CD4-positive, alpha-beta T cell treated with Interleukin-10 for 1 hour (primary cell): Measurements from ENCODE around the gene KCTD8.
"Not testable (repeated sequence)": the region's sequence is repeated elsewhere in the genome, so short reads cannot be mapped to it uniquely, and the experiment has no call there.

Experiments used
- DNase-seq: peaks from one replicate; pipeline ENCODE4 v3.0.0-alpha.2; 2020

KCTD8 gene

DNA sequence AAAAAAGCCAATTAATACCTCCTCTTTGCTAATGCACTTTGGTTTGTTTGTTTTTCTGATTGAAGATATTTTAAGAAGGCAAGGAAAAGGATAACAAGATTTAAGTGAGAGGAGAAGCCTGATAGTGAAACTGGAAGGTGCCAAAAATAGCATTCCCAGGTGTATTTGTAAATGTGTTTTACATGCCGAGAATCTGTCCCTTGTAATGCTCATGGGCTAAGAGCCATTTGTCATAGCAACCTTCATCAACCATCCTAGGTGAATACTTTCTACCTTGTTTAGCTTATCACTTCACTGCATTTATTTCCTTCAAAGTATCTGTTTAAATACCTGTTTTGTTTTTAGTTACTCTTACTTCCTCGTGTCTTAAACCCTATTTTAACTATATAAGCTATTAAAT is 127.8 kb downstream of the KCTD8 start:
- no peak for DNase-seq

- DNase-seq = no peak
Observed at GRCh38 chr4:44319129-44319528, 129.5 kb downstream of the KCTD8 start.

- no peak for DNase-seq
Observed at GRCh38 chr4:44313702-44314101, 134.9 kb downstream of the KCTD8 start.

GRCh38 chr4:44287505-44287904 is 161.1 kb downstream of the KCTD8 start:
- DNase-seq = no peak

GRCh38 chr4:44279469-44279868 is 169.1 kb downstream of the KCTD8 start:
- no peak for DNase-seq

GRCh38 chr4:44279066-44279465 is 169.5 kb downstream of the KCTD8 start:
- no peak for DNase-seq

DNA sequence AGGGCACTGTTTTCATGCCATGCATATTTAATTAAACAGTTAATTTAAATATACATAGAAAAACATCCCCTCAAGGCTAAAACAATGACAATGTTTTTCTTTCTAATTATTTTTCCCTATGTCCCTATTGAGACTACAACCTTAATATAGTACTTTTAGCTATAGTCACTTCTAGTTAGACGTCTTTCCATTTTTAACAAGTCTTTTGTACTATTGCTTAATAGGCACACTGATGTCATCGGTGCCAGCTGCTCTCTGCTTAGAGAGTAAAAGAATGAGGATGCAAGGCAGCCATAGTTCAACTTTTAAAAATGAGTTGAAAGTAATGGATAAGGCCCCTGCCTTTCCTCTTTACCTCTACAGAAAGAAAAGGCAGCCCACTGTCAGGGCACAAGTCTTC is 191.1 kb downstream of the KCTD8 start:
- DNase-seq = no peak

GRCh38 chr4:44256414-44256813 is 192.2 kb downstream of the KCTD8 start:
- no peak for DNase-seq

DNA sequence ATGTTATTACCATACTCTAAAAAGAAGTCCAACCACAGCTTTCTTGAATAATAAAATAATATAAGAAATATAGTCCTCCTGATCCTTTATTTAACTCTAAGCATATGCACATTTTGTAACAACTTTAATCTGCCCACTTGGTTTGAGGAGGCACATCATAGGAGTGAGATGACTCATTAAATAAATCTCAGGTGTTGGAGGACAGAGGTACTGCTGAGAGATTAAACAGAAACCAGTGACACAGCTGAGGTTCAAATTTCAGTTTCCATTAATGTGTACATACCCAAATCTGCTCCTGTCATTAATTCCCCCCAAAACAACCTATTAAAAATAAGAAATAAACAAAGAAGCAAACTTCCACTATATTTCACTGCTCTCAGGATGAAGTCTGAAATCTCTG is 211.0 kb downstream of the KCTD8 start:
- no peak for DNase-seq

DNA sequence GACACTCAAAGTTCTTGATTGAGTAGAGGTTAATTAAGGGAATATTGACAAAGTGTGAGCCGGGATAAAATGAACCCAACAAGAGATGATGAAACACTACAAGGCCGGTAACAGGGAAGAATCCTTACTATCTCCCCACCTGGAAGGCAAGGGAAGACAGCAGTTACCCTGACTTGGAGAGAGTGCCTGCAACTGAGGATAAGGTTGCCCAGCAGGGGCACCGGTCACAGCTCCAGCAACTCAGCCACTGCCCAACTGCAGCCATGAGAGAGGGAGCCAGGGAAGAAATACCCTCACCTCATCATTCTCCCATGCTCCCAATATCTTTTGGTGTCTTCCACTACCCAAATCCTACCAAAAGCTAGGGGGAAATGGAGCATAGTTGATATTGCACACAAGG is 212.7 kb downstream of the KCTD8 start:
- DNase-seq = no peak

GRCh38 chr4:44232262-44232661 is 216.3 kb downstream of the KCTD8 start:
- DNase-seq = no peak

DNA sequence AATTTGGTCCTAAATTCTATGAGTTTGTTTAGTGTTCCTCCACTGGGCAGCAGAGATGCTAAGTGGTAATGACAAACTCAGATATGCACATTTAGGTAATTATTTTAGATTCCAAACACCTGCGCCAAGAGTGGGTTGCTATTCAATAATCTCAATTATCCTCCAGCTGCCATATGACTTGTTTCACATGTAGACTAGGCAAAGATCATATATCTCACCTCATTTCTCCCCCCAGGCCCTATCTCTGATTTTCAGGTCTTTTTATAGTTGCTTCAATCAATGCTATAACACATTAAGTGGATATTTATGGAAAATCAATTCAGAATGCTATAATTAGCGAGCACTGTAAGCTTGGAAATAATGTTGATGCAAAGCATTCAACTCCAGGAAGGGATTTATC is 217.6 kb downstream of the KCTD8 start:
- DNase-seq = no peak

- DNase-seq = no peak
Observed at GRCh38 chr4:44228326-44228725, 220.3 kb downstream of the KCTD8 start.

DNA sequence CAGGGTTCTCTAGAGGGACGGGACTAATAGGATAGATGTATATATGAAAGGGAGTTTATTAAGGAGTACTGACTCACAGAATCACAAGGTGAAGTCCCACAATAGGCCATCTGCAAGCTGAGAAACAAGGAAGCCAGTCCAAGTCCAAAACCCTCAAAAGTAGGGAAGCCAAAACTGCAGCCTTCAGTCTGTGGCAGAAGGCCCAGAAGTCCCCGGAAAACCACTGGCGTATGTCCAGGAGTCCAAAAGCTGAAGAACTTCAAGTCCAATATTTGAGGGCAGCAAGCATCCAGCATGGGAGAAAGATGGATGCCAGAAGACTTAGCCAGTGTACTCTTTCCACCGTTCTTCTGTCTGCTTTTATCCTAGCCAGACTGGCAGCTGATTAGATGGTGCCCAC is 227.2 kb downstream of the KCTD8 start:
- no peak for DNase-seq

DNA sequence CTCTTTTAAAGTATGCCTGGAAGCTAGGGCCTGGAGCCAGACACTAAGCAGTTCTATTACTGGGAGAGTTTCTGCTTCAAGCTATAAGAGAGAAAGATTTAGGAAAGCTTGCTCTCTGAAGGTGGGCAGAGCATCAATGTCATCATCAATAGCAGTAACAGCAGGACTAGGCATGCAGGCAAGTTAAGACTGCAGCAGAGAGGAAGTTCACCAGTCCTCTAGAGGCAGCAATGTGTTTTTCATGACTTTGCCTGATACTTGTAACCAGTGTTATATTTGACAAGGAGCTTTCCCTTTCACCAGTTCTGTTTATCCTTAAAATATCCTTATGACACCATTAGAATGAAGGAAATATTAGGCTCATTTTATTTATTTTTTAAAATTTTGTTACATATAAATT is 237.9 kb downstream of the KCTD8 start:
- no peak for DNase-seq

DNA sequence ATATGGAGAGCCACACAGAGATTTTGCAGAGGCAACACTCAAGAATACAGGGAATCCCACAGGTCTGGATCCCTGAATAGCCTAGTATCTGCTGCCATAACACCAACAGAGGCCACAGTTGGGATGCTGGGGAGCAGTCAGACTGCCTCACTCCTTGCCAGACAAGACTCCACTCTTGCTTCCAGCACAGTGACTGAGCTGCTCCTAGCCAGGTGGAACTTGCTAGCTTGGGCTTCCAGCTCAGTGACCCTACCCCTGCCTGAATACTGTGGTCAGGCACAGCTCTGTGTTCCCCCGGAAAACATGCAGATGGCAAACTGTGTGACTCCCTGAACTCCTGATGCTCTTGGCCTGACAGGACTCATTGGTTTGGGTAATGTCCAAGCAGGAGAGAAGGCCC is 251.8 kb downstream of the KCTD8 start:
- no peak for DNase-seq

- DNase-seq = no peak
Observed at GRCh38 chr4:44194365-44194764, 254.2 kb downstream of the KCTD8 start.

- DNase-seq = no peak
Observed at GRCh38 chr4:44186850-44187246, 261.8 kb downstream of the KCTD8 start.

- DNase-seq = no peak
Observed at GRCh38 chr4:44186096-44186849, 262.3 kb downstream of the KCTD8 start.

DNA sequence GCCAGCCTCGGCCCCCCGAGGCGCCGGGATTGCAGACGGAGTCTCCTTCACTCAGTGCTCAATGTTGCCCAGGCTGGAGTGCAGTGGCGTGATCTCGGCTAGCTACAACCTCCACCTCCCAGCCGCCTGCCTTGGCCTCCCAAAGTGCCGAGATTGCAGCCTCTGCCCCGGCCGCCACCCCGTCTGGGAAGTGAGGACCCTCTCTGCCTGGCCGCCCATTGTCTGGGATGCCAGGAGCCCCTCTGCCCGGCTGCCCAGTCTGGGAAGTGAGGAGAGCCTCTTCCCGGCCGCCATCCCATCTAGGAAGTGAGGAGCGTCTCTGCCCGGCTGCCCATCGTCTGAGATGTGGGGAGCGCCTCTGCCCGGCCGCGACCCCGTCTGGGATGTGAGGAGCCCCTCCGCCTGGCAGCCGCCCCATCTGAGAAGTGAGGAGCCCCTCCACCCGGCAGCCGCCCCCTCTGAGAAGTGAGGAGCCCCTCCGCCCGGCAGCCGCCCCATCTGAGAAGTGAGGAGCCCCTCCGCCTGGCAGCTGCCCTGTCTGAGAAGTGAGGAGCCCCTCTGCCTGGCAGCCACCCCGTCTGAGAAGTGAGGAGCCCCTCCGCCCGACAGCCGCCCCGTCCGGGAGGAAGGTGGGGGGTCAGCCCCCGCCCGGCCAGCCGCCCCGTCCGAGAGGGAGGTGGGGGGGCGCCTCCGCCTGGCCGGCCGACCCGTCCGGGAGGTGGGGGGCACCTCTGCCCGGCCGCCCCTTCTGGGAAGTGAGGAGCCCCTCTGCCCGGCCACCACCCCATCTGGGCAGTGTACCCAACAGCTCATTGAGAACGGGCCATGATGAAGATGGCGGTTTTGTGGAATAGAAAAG is 266.9 kb downstream of the KCTD8 start:
- not testable (repeated sequence) for DNase-seq

DNA sequence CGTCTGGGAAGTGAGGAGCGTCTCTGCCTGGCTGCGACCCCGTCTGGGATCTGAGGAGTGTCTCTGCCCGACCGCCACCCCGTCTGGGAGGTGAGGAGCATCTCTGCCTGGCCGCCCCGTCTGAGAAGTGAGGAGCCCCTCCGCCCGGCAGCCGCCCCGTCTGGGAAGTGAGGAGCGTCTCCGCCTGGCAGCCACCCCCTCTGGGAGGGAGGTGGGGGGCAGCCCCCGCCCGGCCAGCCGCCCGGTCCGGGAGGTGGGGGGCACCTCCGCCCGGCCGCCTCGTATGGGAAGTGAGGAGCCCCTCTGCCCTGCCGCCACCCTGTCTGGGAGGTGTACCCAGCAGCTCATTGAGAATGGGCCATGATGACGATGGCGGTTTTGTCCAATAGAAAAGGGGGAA is 280.8 kb downstream of the KCTD8 start:
- not testable (repeated sequence) for DNase-seq

- no peak for DNase-seq
Observed at GRCh38 chr4:44165938-44166337, 282.7 kb downstream of the KCTD8 start.

- DNase-seq = no peak
Observed at GRCh38 chr4:44162538-44163270, 285.9 kb downstream of the KCTD8 start.

DNA sequence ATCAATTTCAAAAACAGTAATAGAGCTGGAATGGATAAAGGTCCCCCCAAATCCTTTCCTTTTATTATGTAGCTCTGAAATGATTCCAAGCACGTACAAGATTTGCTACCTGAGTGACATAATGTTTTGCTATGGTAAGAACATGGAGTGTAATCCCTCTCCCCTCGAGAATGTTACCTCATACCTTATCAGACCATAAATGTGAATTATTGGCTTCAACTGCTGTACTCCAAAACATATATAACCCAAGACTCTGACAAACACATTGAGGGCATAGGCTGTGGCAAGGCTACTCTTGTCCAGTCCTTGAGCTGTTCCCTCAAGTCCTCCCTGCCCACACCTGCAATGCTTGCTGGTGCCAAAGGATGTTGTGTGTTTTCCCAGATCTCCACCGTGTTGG is 286.9 kb downstream of the KCTD8 start:
- DNase-seq = no peak
